Activated T-cell treated with anti-CD3 and anti-CD28 coated beads for 4 hours (primary cell): ENCODE results near the gene EFS.
A peak's percentile ranks its signal among the peaks of the same experiment; 100 is the strongest.

Source experiments
- DNase-seq: peaks from one replicate; pipeline ENCODE4 v3.0.0-alpha.2; 2020

EFS gene

GRCh38 chr14:23324455-23324846 is 40.5 kb downstream of the EFS start:
- no peak for DNase-seq

- no peak for DNase-seq
Measured at GRCh38 chr14:23323838-23324454, 41.0 kb downstream of the EFS start.

- DNase-seq: no peak
Measured at GRCh38 chr14:23322568-23323517, 42.1 kb downstream of the EFS start.

GRCh38 chr14:23321572-23322547 is 43.1 kb downstream of the EFS start:
- peak; percentile 38 for DNase-seq

- DNase-seq: peak; percentile 92
Measured at GRCh38 chr14:23320584-23321571, 44.1 kb downstream of the EFS start, which contains the start of gene PABPN1. TSS of gene PABPN1 (plus strand) at chr14:23321457. CDS start at chr14:23321470, 13 bp downstream.

- no peak for DNase-seq
Measured at GRCh38 chr14:23319746-23320583, 45.0 kb downstream of the EFS start.

- DNase-seq: no peak
Measured at GRCh38 chr14:23316300-23316699, 48.7 kb downstream of the EFS start.

- no peak for DNase-seq
Measured at GRCh38 chr14:23310546-23310945, 54.4 kb downstream of the EFS start.

- no peak for DNase-seq
Measured at GRCh38 chr14:23308721-23309445, 56.1 kb downstream of the EFS start.

- DNase-seq: no peak
Measured at GRCh38 chr14:23307687-23308644, 57.0 kb downstream of the EFS start.

GRCh38 chr14:23307146-23307530 is 57.8 kb downstream of the EFS start:
- DNase-seq: no peak

- no peak for DNase-seq
Measured at GRCh38 chr14:23306412-23307145, 58.4 kb downstream of the EFS start, which contains the start of gene BCL2L2. TSS of gene BCL2L2 (plus strand) at chr14:23306833. CDS start at chr14:23307768, 935 bp downstream.
